ENCODE measurements around the gene RAB22A.

Gene RAB22A

GRCh38 chr20:58309591-58310290 is at the start of gene RAB22A:
Gene RAB22A, plus strand, starts transcription at chr20:58309715. Its CDS starts 262 bp downstream, at chr20:58309977.
- Histone ChIP-seq H3K27ac (peak within 1 kb of the TSS; percentile 94), H4K20me1 (no peaks in the 10 kb centered on the region), H3K27me3 (no peaks in the 10 kb centered on the region), H3K36me3 (peaks cover 30% of the 10 kb centered on the region), H3K9me3 (no peaks in the 10 kb centered on the region), H3K9ac (peak within 1 kb of the TSS; percentile 96), H3K4me1 (peaks cover 50% of the 10 kb centered on the region), H3K4me2 (peak within 1 kb of the TSS; percentile 91), H3K4me3 (peak within 1 kb of the TSS; percentile 99)
- TF ChIP-seq Cebpa-rat (IDR thresholded peaks at IDR 0.05), result no peak

- H3K4me1 ChIP-seq, result no peaks in the 10 kb centered on the region
- TF ChIP-seq Cebpa-rat (IDR thresholded peaks at IDR 0.05), result no peak
- H3K4me3 ChIP-seq, result no peak overlapping the region
- no peak overlapping the region for H3K9ac ChIP-seq
- no peaks in the 10 kb centered on the region for H3K27me3 ChIP-seq
- H3K9me3 ChIP-seq, result peaks cover 4% of the 10 kb centered on the region; the same call in 1 of the 2 replicates
- H3K36me3 ChIP-seq, result peaks cover 17% of the 10 kb centered on the region; the same call in 1 of the 2 replicates
- no peak overlapping the region for H3K27ac ChIP-seq
- H3K4me2 ChIP-seq, result no peak overlapping the region
- no peaks in the 10 kb centered on the region for H4K20me1 ChIP-seq
Measured at GRCh38 chr20:58260006-58260405, 49.5 kb upstream of the RAB22A start.

- TF ChIP-seq Cebpa-rat (IDR thresholded peaks at IDR 0.05), result no peak
- H4K20me1 ChIP-seq, result no peaks in the 10 kb centered on the region
- H3K9me3 ChIP-seq, result peaks cover 4% of the 10 kb centered on the region; the same call in 1 of the 2 replicates
- no peak overlapping the region for H3K4me2 ChIP-seq
- no peaks in the 10 kb centered on the region for H3K27me3 ChIP-seq
- no peaks in the 10 kb centered on the region for H3K4me1 ChIP-seq
- no peak overlapping the region for H3K4me3 ChIP-seq
- peaks cover 22% of the 10 kb centered on the region; the same call in 1 of the 2 replicates for H3K36me3 ChIP-seq
- no peak overlapping the region for H3K9ac ChIP-seq
- H3K27ac ChIP-seq, result no peak overlapping the region
Measured at GRCh38 chr20:58261660-58262059, 47.9 kb upstream of the RAB22A start.

- Histone ChIP-seq H3K36me3 (peaks cover 39% of the 10 kb centered on the region; the same call in 1 of the 2 replicates), H4K20me1 (no peaks in the 10 kb centered on the region), H3K9ac (no peak overlapping the region), H3K4me3 (no peak overlapping the region), H3K4me1 (peaks cover 6% of the 10 kb centered on the region), H3K27ac (no peak overlapping the region), H3K9me3 (no peaks in the 10 kb centered on the region), H3K4me2 (no peak overlapping the region), H3K27me3 (no peaks in the 10 kb centered on the region)
- TF ChIP-seq Cebpa-rat (IDR thresholded peaks at IDR 0.05), result no peak
Measured at GRCh38 chr20:58264271-58264670, 45.2 kb upstream of the RAB22A start.

- H3K4me3 ChIP-seq, result no peak overlapping the region
- peaks cover 8% of the 10 kb centered on the region for H3K4me1 ChIP-seq
- no peaks in the 10 kb centered on the region for H4K20me1 ChIP-seq
- peaks cover 41% of the 10 kb centered on the region; the same call in 1 of the 2 replicates for H3K36me3 ChIP-seq
- no peaks in the 10 kb centered on the region for H3K9me3 ChIP-seq
- no peak overlapping the region for H3K9ac ChIP-seq
- no peak overlapping the region for H3K27ac ChIP-seq
- TF ChIP-seq Cebpa-rat (IDR thresholded peaks at IDR 0.05), result no peak
- H3K4me2 ChIP-seq, result no peak overlapping the region
- H3K27me3 ChIP-seq, result no peaks in the 10 kb centered on the region
Measured at GRCh38 chr20:58267389-58268215, 41.9 kb upstream of the RAB22A start.

- H3K27me3 ChIP-seq, result no peaks in the 10 kb centered on the region
- H3K4me1 ChIP-seq, result peaks cover 8% of the 10 kb centered on the region
- no peak overlapping the region for H3K27ac ChIP-seq
- no peak for TF ChIP-seq Cebpa-rat (IDR thresholded peaks at IDR 0.05)
- no peak overlapping the region for H3K9ac ChIP-seq
- no peak overlapping the region for H3K4me3 ChIP-seq
- no peaks in the 10 kb centered on the region for H4K20me1 ChIP-seq
- no peak overlapping the region for H3K4me2 ChIP-seq
- H3K9me3 ChIP-seq, result 0 out of 2 replicates have a peak, but pooled peaks cover 2% of the 10 kb centered on the region
- H3K36me3 ChIP-seq, result peaks cover 41% of the 10 kb centered on the region; the same call in 1 of the 2 replicates
Measured at GRCh38 chr20:58268421-58268821, 41.1 kb upstream of the RAB22A start.

GRCh38 chr20:58268936-58269619 is 40.4 kb upstream of the RAB22A start:
- Histone ChIP-seq H3K27me3 (no peaks in the 10 kb centered on the region), H3K9me3 (0 out of 2 replicates have a peak, but pooled peaks cover 6% of the 10 kb centered on the region), H3K36me3 (peaks cover 39% of the 10 kb centered on the region; the same call in 1 of the 2 replicates), H3K4me1 (peaks cover 8% of the 10 kb centered on the region), H3K4me3 (no peak overlapping the region), H4K20me1 (no peaks in the 10 kb centered on the region), H3K9ac (no peak overlapping the region), H3K27ac (0 out of 2 replicates have a peak overlapping the region, but pooled peaks have one; percentile 12), H3K4me2 (peak overlapping the region; percentile 31)
- TF ChIP-seq Cebpa-rat (IDR thresholded peaks at IDR 0.05), result no peak

- Histone ChIP-seq H3K4me2 (no peak overlapping the region), H3K9ac (no peak overlapping the region), H4K20me1 (no peaks in the 10 kb centered on the region), H3K27me3 (no peaks in the 10 kb centered on the region), H3K36me3 (peaks cover 26% of the 10 kb centered on the region; the same call in 1 of the 2 replicates), H3K27ac (no peak overlapping the region), H3K4me3 (no peak overlapping the region), H3K9me3 (0 out of 2 replicates have a peak, but pooled peaks cover 6% of the 10 kb centered on the region), H3K4me1 (peaks cover 8% of the 10 kb centered on the region)
- TF ChIP-seq Cebpa-rat (IDR thresholded peaks at IDR 0.05), result no peak
Measured at GRCh38 chr20:58271606-58272351, 37.7 kb upstream of the RAB22A start.

- no peak overlapping the region for H3K4me2 ChIP-seq
- no peak for TF ChIP-seq Cebpa-rat (IDR thresholded peaks at IDR 0.05)
- H3K27ac ChIP-seq, result no peak overlapping the region
- no peak overlapping the region for H3K9ac ChIP-seq
- peaks cover 6% of the 10 kb centered on the region; the same call in 1 of the 2 replicates for H3K4me1 ChIP-seq
- 0 out of 2 replicates have a peak, but pooled peaks cover 13% of the 10 kb centered on the region for H3K36me3 ChIP-seq
- H4K20me1 ChIP-seq, result no peaks in the 10 kb centered on the region
- no peak overlapping the region for H3K4me3 ChIP-seq
- 0 out of 2 replicates have a peak, but pooled peaks cover 6% of the 10 kb centered on the region for H3K9me3 ChIP-seq
- H3K27me3 ChIP-seq, result no peaks in the 10 kb centered on the region
Measured at GRCh38 chr20:58274384-58274783, 35.1 kb upstream of the RAB22A start.
